Measurements from ENCODE around the gene FLT3LG.
"Not testable (repeated sequence)": the region's sequence is repeated elsewhere in the genome, so short reads cannot be mapped to it uniquely, and the experiment has no call there.

FLT3LG gene

GRCh38 chr19:49441210-49441959, 32.6 kb upstream of the FLT3LG start, which contains the start of gene SLC17A7:
Gene SLC17A7 (minus strand): TSS chr19:49441527. CDS start chr19:49441379, 148 bp downstream.
- DNase-seq: peak; percentile 67

- DNase-seq: no peak
These were observed 32.1 kb upstream of the FLT3LG start for GRCh38 chr19:49441960-49442350.

- no peak for DNase-seq
These were observed 31.7 kb upstream of the FLT3LG start for GRCh38 chr19:49442354-49442753.

GRCh38 chr19:49442771-49443365, 31.1 kb upstream of the FLT3LG start:
- peak; percentile 73 for DNase-seq

- DNase-seq: peak; percentile 98
These were observed 30.5 kb upstream of the FLT3LG start for GRCh38 chr19:49443366-49444099.

- not testable (repeated sequence) for DNase-seq
These were observed 29.8 kb upstream of the FLT3LG start for GRCh38 chr19:49444100-49444700.

- DNase-seq: no peak
These were observed 28.0 kb upstream of the FLT3LG start for GRCh38 chr19:49445997-49446396.

- DNase-seq: peak; percentile 84
These were observed 26.3 kb upstream of the FLT3LG start for GRCh38 chr19:49447485-49448431.

- DNase-seq: no peak
These were observed 25.6 kb upstream of the FLT3LG start for GRCh38 chr19:49448432-49448786.

GRCh38 chr19:49450405-49450804, 23.6 kb upstream of the FLT3LG start:
- no peak for DNase-seq

- peak; percentile 100 for DNase-seq
These were observed 22.4 kb upstream of the FLT3LG start, which contains the start of gene PIH1D1 for GRCh38 chr19:49451430-49452181. Gene PIH1D1 (minus strand): TSS chr19:49451814. CDS start chr19:49451574, 240 bp downstream.

GRCh38 chr19:49453013-49453756, 20.8 kb upstream of the FLT3LG start, which contains the start of gene ALDH16A1:
Gene ALDH16A1 (plus strand): TSS chr19:49453225. CDS start chr19:49453332, 107 bp downstream.
- DNase-seq: peak; percentile 99

GRCh38 chr19:49453757-49454240, 20.2 kb upstream of the FLT3LG start:
- DNase-seq: peak; percentile 50

GRCh38 chr19:49455773-49456172, 18.2 kb upstream of the FLT3LG start:
- no peak for DNase-seq

- no peak for DNase-seq
These were observed 17.7 kb upstream of the FLT3LG start for GRCh38 chr19:49456326-49456725.

GRCh38 chr19:49458567-49458903, 15.5 kb upstream of the FLT3LG start:
- DNase-seq: no peak

GRCh38 chr19:49459388-49459787, 14.6 kb upstream of the FLT3LG start:
- no peak for DNase-seq

- not testable (repeated sequence) for DNase-seq
These were observed 12.9 kb upstream of the FLT3LG start for GRCh38 chr19:49461130-49461529.

GRCh38 chr19:49461656-49462055, 12.4 kb upstream of the FLT3LG start:
- DNase-seq: no peak

- no peak for DNase-seq
These were observed 11.5 kb upstream of the FLT3LG start for GRCh38 chr19:49462492-49462891.
